Measurements from ENCODE around the gene MMP24OS. TPM values are rescaled to one million over a fixed set of nuclear protein-coding genes. Genes with fewer than 3 reads are reported as not detected.
"Not testable (repeated sequence)": the region's sequence is repeated elsewhere in the genome, so short reads cannot be mapped to it uniquely, and the experiment has no call there.

MMP24OS gene
- total RNA-seq, 1 donor from 2014 or later = 94.6 TPM

- Mint-ChIP-seq H3K4me1 (ENCODE audit: low read depth) (peaks cover 71% of the 10 kb centered on the region), H3K27me3 (ENCODE audit: low read depth) (no peaks in the 10 kb centered on the region), H3K36me3 (ENCODE audit: low read depth) (peaks cover 1% of the 10 kb centered on the region), H3K9me3 (ENCODE audit: low read depth) (no peaks in the 10 kb centered on the region), H3K4me3 (ENCODE audit: unreplicated experiment) (no peak overlapping the region), H3K27ac (ENCODE audit: unreplicated experiment) (peak overlapping the region; percentile 81)
- DNase-seq (ENCODE audit: low spot score) = no peak
- no peak for TF ChIP-seq CTCF (IDR thresholded peaks at IDR 0.05)
Measured at GRCh38 chr20:35317416-35318210, 39.7 kb upstream of the MMP24OS start.

GRCh38 chr20:35316086-35316485 is 38.2 kb upstream of the MMP24OS start:
- Mint-ChIP-seq H3K27ac (ENCODE audit: unreplicated experiment) (peak overlapping the region; percentile 18), H3K4me3 (ENCODE audit: unreplicated experiment) (no peak overlapping the region)
- DNase-seq (ENCODE audit: low spot score) = no peak

GRCh38 chr20:35315632-35316020 is 37.7 kb upstream of the MMP24OS start:
- not testable (repeated sequence) for H3K9me3 Mint-ChIP-seq (ENCODE audit: low read depth); H3K36me3 Mint-ChIP-seq (ENCODE audit: low read depth); H3K27me3 Mint-ChIP-seq (ENCODE audit: low read depth); H3K4me3 Mint-ChIP-seq (ENCODE audit: unreplicated experiment); DNase-seq (ENCODE audit: low spot score)
- Mint-ChIP-seq H3K4me1 (ENCODE audit: low read depth) (peaks cover 73% of the 10 kb centered on the region), H3K27ac (ENCODE audit: unreplicated experiment) (peak overlapping the region; percentile 18)

More at GRCh38 chr20:35316086-35316485, 38.2 kb upstream of the MMP24OS start:
- Mint-ChIP-seq H3K27me3 (ENCODE audit: low read depth) (no peaks in the 10 kb centered on the region), H3K9me3 (ENCODE audit: low read depth) (no peaks in the 10 kb centered on the region), H3K4me1 (ENCODE audit: low read depth) (peaks cover 75% of the 10 kb centered on the region), H3K36me3 (ENCODE audit: low read depth) (peaks cover 1% of the 10 kb centered on the region)
- TF ChIP-seq CTCF (IDR thresholded peaks at IDR 0.05) = no peak

GRCh38 chr20:35314816-35315631 is 37.1 kb upstream of the MMP24OS start:
- no peak overlapping the region for H3K27ac Mint-ChIP-seq (ENCODE audit: unreplicated experiment)
- H3K36me3 Mint-ChIP-seq (ENCODE audit: low read depth) = peaks cover 1% of the 10 kb centered on the region
- H3K4me1 Mint-ChIP-seq (ENCODE audit: low read depth) = peaks cover 69% of the 10 kb centered on the region
- DNase-seq (ENCODE audit: low spot score) = no peak
- no peaks in the 10 kb centered on the region for H3K9me3 Mint-ChIP-seq (ENCODE audit: low read depth)
- H3K27me3 Mint-ChIP-seq (ENCODE audit: low read depth) = no peaks in the 10 kb centered on the region
- no peak for TF ChIP-seq CTCF (IDR thresholded peaks at IDR 0.05)
- H3K4me3 Mint-ChIP-seq (ENCODE audit: unreplicated experiment) = no peak overlapping the region

GRCh38 chr20:35312318-35312717 is 34.4 kb upstream of the MMP24OS start:
- Mint-ChIP-seq H3K4me1 (ENCODE audit: low read depth) (peaks cover 66% of the 10 kb centered on the region), H3K36me3 (ENCODE audit: low read depth) (peaks cover 1% of the 10 kb centered on the region), H3K9me3 (ENCODE audit: low read depth) (no peaks in the 10 kb centered on the region), H3K27me3 (ENCODE audit: low read depth) (no peaks in the 10 kb centered on the region), H3K27ac (ENCODE audit: unreplicated experiment) (peak overlapping the region; percentile 77), H3K4me3 (ENCODE audit: unreplicated experiment) (no peak overlapping the region)
- peak; percentile 17 for TF ChIP-seq CTCF (IDR thresholded peaks at IDR 0.05)
- no peak for DNase-seq (ENCODE audit: low spot score)
